GM12892 (cell line): ENCODE data around the gene CTNND2.

ENCODE experiments used
- POLR2A ChIP-seq: IDR thresholded peaks from 2 replicates; pipeline ENCODE4 v1.6.1; 2011; ENCODE audit warnings: low read depth, low read length, control low read depth
- POLR2AphosphoS5 ChIP-seq: IDR thresholded peaks from 2 replicates; pipeline ENCODE4 v1.6.1; 2011; ENCODE audit warnings: low read depth, low read length, control low read depth
- TAF1 ChIP-seq: IDR thresholded peaks from 2 replicates; pipeline ENCODE4 v1.6.1; 2011; ENCODE audit warnings: low read depth, mild to moderate bottlenecking, control low read depth, low read length, borderline replicate concordance

GRCh38 chr5:11906497-11906896, 2.3 kb upstream of the CTNND2 start:
- TF ChIP-seq POLR2AphosphoS5, result no peak
- no peak for TF ChIP-seq POLR2A
- no peak for TF ChIP-seq TAF1
